GM18868 (cell line): ENCODE data around the gene HSF4.

ENCODE experiments used
- ATAC-seq: cut with Tn5 transposase; IDR thresholded peaks from one replicate; pipeline ENCODE4 v1.9.1; 2021; ENCODE audit warnings: mild to moderate bottlenecking, moderate library complexity; ENCODE audit not compliant: unreplicated experiment

Gene HSF4

GRCh38 chr16:67149276-67150046 lies 15.1 kb upstream of the HSF4 start:
- ATAC-seq: no peak

- ATAC-seq: peak; percentile 35
Observed at GRCh38 chr16:67150047-67150832, 14.3 kb upstream of the HSF4 start.

GRCh38 chr16:67150833-67151396 lies 13.6 kb upstream of the HSF4 start, which contains the start of gene B3GNT9:
Gene B3GNT9, minus strand, starts transcription at chr16:67150998. Its CDS starts 513 bp downstream, at chr16:67150485.
- ATAC-seq: peak; percentile 68

GRCh38 chr16:67151431-67152097 lies 13.0 kb upstream of the HSF4 start:
- ATAC-seq: no peak

- no peak for ATAC-seq
Observed at GRCh38 chr16:67154578-67155294, 9.8 kb upstream of the HSF4 start.

GRCh38 chr16:67155295-67156142 lies 9.0 kb upstream of the HSF4 start:
- no peak for ATAC-seq

- ATAC-seq: no peak
Observed at GRCh38 chr16:67156143-67156844, 8.3 kb upstream of the HSF4 start.

- ATAC-seq: no peak
Observed at GRCh38 chr16:67157106-67157748, 7.3 kb upstream of the HSF4 start.

GRCh38 chr16:67157892-67158635 lies 6.5 kb upstream of the HSF4 start:
- no peak for ATAC-seq

GRCh38 chr16:67158637-67159600 lies 5.6 kb upstream of the HSF4 start:
- peak; percentile 40 for ATAC-seq

- no peak for ATAC-seq
Observed at GRCh38 chr16:67161595-67162058, 2.9 kb upstream of the HSF4 start.

- ATAC-seq: no peak
Observed at GRCh38 chr16:67162506-67163163, 1.9 kb upstream of the HSF4 start.

- no peak for ATAC-seq
Observed at GRCh38 chr16:67163164-67163998, 1.2 kb upstream of the HSF4 start.

GRCh38 chr16:67163999-67164558 lies 466 bp upstream of the HSF4 start:
- ATAC-seq: no peak
